Measurements from ENCODE around the gene AP3M1.

AP3M1 gene

GRCh38 chr10:74133923-74134820 is 16.5 kb downstream of the AP3M1 start:
- TF ChIP-seq CTCF (IDR thresholded peaks at IDR 0.05; ENCODE audit: low read depth, low read length) = no peak
- DNase-seq (ENCODE audit: extremely low read depth, low read depth) = no peak

GRCh38 chr10:74123081-74123480 is 27.5 kb downstream of the AP3M1 start:
- TF ChIP-seq CTCF (IDR thresholded peaks at IDR 0.05; ENCODE audit: low read depth, low read length) = no peak
- no peak for DNase-seq (ENCODE audit: extremely low read depth, low read depth)

GRCh38 chr10:74122060-74122459 is 28.6 kb downstream of the AP3M1 start:
- no peak for DNase-seq (ENCODE audit: extremely low read depth, low read depth)
- no peak for TF ChIP-seq CTCF (IDR thresholded peaks at IDR 0.05; ENCODE audit: low read depth, low read length)

- no peak for DNase-seq (ENCODE audit: extremely low read depth, low read depth)
- no peak for TF ChIP-seq CTCF (IDR thresholded peaks at IDR 0.05; ENCODE audit: low read depth, low read length)
Observed at GRCh38 chr10:74121368-74121767, 29.3 kb downstream of the AP3M1 start.

- DNase-seq (ENCODE audit: extremely low read depth, low read depth) = no peak
- TF ChIP-seq CTCF (IDR thresholded peaks at IDR 0.05; ENCODE audit: low read depth, low read length) = no peak
Observed at GRCh38 chr10:74120911-74121310, 29.7 kb downstream of the AP3M1 start.

- no peak for DNase-seq (ENCODE audit: extremely low read depth, low read depth)
- TF ChIP-seq CTCF (IDR thresholded peaks at IDR 0.05; ENCODE audit: low read depth, low read length) = no peak
Observed at GRCh38 chr10:74118804-74119203, 31.8 kb downstream of the AP3M1 start.

- no peak for TF ChIP-seq CTCF (IDR thresholded peaks at IDR 0.05; ENCODE audit: low read depth, low read length)
- DNase-seq (ENCODE audit: extremely low read depth, low read depth) = no peak
Observed at GRCh38 chr10:74117738-74118137, 32.9 kb downstream of the AP3M1 start.
